IPS-15b (cell line): Measurements from ENCODE around the gene ETV6.

Source experiments
- H3K27me3 ChIP-seq: one replicate; pipeline ENCODE4 v1.6.1; 2013; ENCODE audit warnings: low read length; ENCODE audit not compliant: control insufficient read depth, insufficient read depth
- H3K36me3 ChIP-seq: one replicate; pipeline ENCODE4 v1.6.1; 2013; ENCODE audit warnings: low read length; ENCODE audit not compliant: control insufficient read depth, insufficient read depth
- H3K4me1 ChIP-seq: one replicate; pipeline ENCODE4 v1.6.1; 2013; ENCODE audit warnings: mild to moderate bottlenecking, low read length; ENCODE audit not compliant: control insufficient read depth, insufficient read depth
- H3K4me3 ChIP-seq: one replicate; pipeline ENCODE4 v1.5.1; 2013; ENCODE audit warnings: low read depth, low read length
- H3K9ac ChIP-seq: one replicate; pipeline ENCODE4 v1.6.1; 2013; ENCODE audit warnings: low read depth, mild to moderate bottlenecking, low read length
- H3K9me3 ChIP-seq: one replicate; pipeline ENCODE4 v1.6.1; 2013; ENCODE audit warnings: mild to moderate bottlenecking, low read length; ENCODE audit not compliant: control insufficient read depth, insufficient read depth

ETV6 gene

GRCh38 chr12:11734580-11735180, 85.2 kb downstream of the ETV6 start:
- Histone ChIP-seq H3K27me3 (no peaks in the 10 kb centered on the region), H3K36me3 (no peaks in the 10 kb centered on the region), H3K9me3 (no peaks in the 10 kb centered on the region), H3K4me1 (no peaks in the 10 kb centered on the region), H3K9ac (no peak overlapping the region), H3K4me3 (no peak overlapping the region)

- Histone ChIP-seq H3K27me3 (no peaks in the 10 kb centered on the region), H3K4me1 (peaks cover 7% of the 10 kb centered on the region), H3K36me3 (no peaks in the 10 kb centered on the region), H3K4me3 (no peak overlapping the region), H3K9me3 (no peaks in the 10 kb centered on the region), H3K9ac (no peak overlapping the region)
Measured at GRCh38 chr12:11738450-11738849, 89.0 kb downstream of the ETV6 start.

GRCh38 chr12:11739980-11740577, 90.6 kb downstream of the ETV6 start:
- Histone ChIP-seq H3K9me3 (no peaks in the 10 kb centered on the region), H3K27me3 (no peaks in the 10 kb centered on the region), H3K9ac (no peak overlapping the region), H3K4me1 (peaks cover 18% of the 10 kb centered on the region), H3K36me3 (no peaks in the 10 kb centered on the region), H3K4me3 (no peak overlapping the region)

GRCh38 chr12:11741434-11742092, 92.1 kb downstream of the ETV6 start:
- Histone ChIP-seq H3K4me3 (no peak overlapping the region), H3K9ac (no peak overlapping the region), H3K9me3 (no peaks in the 10 kb centered on the region), H3K4me1 (peaks cover 18% of the 10 kb centered on the region), H3K27me3 (no peaks in the 10 kb centered on the region), H3K36me3 (no peaks in the 10 kb centered on the region)

GRCh38 chr12:11743423-11744409, 94.2 kb downstream of the ETV6 start:
- Histone ChIP-seq H3K36me3 (no peaks in the 10 kb centered on the region), H3K9me3 (no peaks in the 10 kb centered on the region), H3K9ac (no peak overlapping the region), H3K4me1 (peaks cover 18% of the 10 kb centered on the region), H3K4me3 (no peak overlapping the region), H3K27me3 (no peaks in the 10 kb centered on the region)

GRCh38 chr12:11744410-11744801, 94.9 kb downstream of the ETV6 start:
- H3K36me3 ChIP-seq: no peaks in the 10 kb centered on the region
- no peak overlapping the region for H3K4me3 ChIP-seq
- peaks cover 18% of the 10 kb centered on the region for H3K4me1 ChIP-seq

GRCh38 chr12:11745113-11745512, 95.6 kb downstream of the ETV6 start:
- Histone ChIP-seq H3K27me3 (no peaks in the 10 kb centered on the region), H3K4me3 (no peak overlapping the region), H3K9me3 (no peaks in the 10 kb centered on the region), H3K36me3 (no peaks in the 10 kb centered on the region), H3K9ac (no peak overlapping the region), H3K4me1 (peaks cover 18% of the 10 kb centered on the region)

More at GRCh38 chr12:11744410-11744801, 94.9 kb downstream of the ETV6 start:
- no peaks in the 10 kb centered on the region for H3K27me3 ChIP-seq
- no peak overlapping the region for H3K9ac ChIP-seq
- no peaks in the 10 kb centered on the region for H3K9me3 ChIP-seq

- Histone ChIP-seq H3K36me3 (no peaks in the 10 kb centered on the region), H3K9ac (no peak overlapping the region), H3K27me3 (no peaks in the 10 kb centered on the region), H3K4me1 (peaks cover 20% of the 10 kb centered on the region), H3K4me3 (no peak overlapping the region), H3K9me3 (no peaks in the 10 kb centered on the region)
Measured at GRCh38 chr12:11746024-11746771, 96.7 kb downstream of the ETV6 start.

- Histone ChIP-seq H3K27me3 (no peaks in the 10 kb centered on the region), H3K4me1 (peaks cover 20% of the 10 kb centered on the region), H3K9ac (no peak overlapping the region), H3K4me3 (no peak overlapping the region), H3K9me3 (no peaks in the 10 kb centered on the region), H3K36me3 (no peaks in the 10 kb centered on the region)
Measured at GRCh38 chr12:11746940-11747716, 97.7 kb downstream of the ETV6 start.

- Histone ChIP-seq H3K4me3 (no peak overlapping the region), H3K36me3 (no peaks in the 10 kb centered on the region), H3K9me3 (no peaks in the 10 kb centered on the region), H3K27me3 (no peaks in the 10 kb centered on the region), H3K4me1 (peaks cover 21% of the 10 kb centered on the region), H3K9ac (no peak overlapping the region)
Measured at GRCh38 chr12:11747969-11748368, 98.5 kb downstream of the ETV6 start.
